HepG2 (cell line): ENCODE results near the gene NFKB2. TPM values are rescaled to one million over a fixed set of nuclear protein-coding genes. Genes with fewer than 3 reads are reported as not detected.

Experiments used
- ARNT ChIP-seq: fragments of 450-650 bp; IDR thresholded peaks from 2 replicates; pipeline ENCODE4 v1.6.1; 2017
- BHLHE40 ChIP-seq: IDR thresholded peaks from 2 replicates; pipeline ENCODE4 v1.6.1; 2011; ENCODE audit warnings: low read length, improper control_type of control experiment
- GATAD1 ChIP-seq: IDR thresholded peaks from 2 replicates; pipeline ENCODE4 v1.6.1; 2016; ENCODE audit warnings: missing genetic modification reagents, missing compliant biosample characterization
- KMT2B ChIP-seq: IDR thresholded peaks from 2 replicates; pipeline ENCODE4 v1.6.1; 2016; ENCODE audit warnings: missing genetic modification reagents, missing compliant biosample characterization
- MAFK ChIP-seq, 2 experiments: IDR thresholded peaks in 1 of 2; conservative IDR thresholded peaks in 1 of 2; 2 replicates each; pipeline ENCODE4 v1.6.1; 2011; ENCODE audit warnings: improper control_type of control experiment in 2 of 2, low read length in 2 of 2
- RCOR2 ChIP-seq: IDR thresholded peaks from 2 replicates; pipeline ENCODE4 v1.6.1; 2016; ENCODE audit warnings: missing biosample characterization, missing genetic modification reagents
- REL ChIP-seq: sonication (generic); formaldehyde crosslinking; conservative IDR thresholded peaks from 2 replicates; pipeline ENCODE4 v1.8.0; 2022; ENCODE audit warnings: mild to moderate bottlenecking, missing genetic modification reagents, moderate library complexity
- RFXAP ChIP-seq: sonication (generic); formaldehyde crosslinking; IDR thresholded peaks from 2 replicates; pipeline ENCODE4 v1.4.0; 2020; ENCODE audit warnings: missing genetic modification reagents, borderline replicate concordance
- SP5 ChIP-seq: IDR thresholded peaks from 2 replicates; pipeline ENCODE4 v1.6.1; 2016; ENCODE audit warnings: low read depth, borderline replicate concordance
- ZFAT ChIP-seq: sonication (generic); formaldehyde crosslinking; conservative IDR thresholded peaks from 2 replicates; pipeline ENCODE4 v1.8.1; 2023; ENCODE audit warnings: missing genetic modification reagents, inconsistent platforms
- ZNF343 ChIP-seq: sonication (generic); formaldehyde crosslinking; IDR thresholded peaks from 2 replicates; pipeline ENCODE4 v1.4.0; 2020; ENCODE audit warnings: mild to moderate bottlenecking, missing genetic modification reagents
- polyA plus RNA-seq, 8 experiments: library from polyadenylated mRNA; depleted of rRNA in 3 of 8; stranded (reverse) in 7 of 8; unstranded in 1 of 8; fragments of >200 nt; fragmentation: Illumina TruSeq in 4 of 8; extraction: Trizol in 4 of 8; gene quantifications; 2 replicates each; pipeline versions ENCODE4 v1.2.1 to v1.2.3, GENCODE V29; 2011 to 2016; ENCODE audit warnings: low read depth in 4 of 8, missing spikeins in 1 of 8, mixed read lengths in 1 of 8; ENCODE audit not compliant: insufficient read depth in 1 of 8
- total RNA-seq, 5 experiments: library from RNA; depleted of rRNA; stranded (reverse); fragments of >200 nt; fragmentation: Illumina TruSeq; extraction: Trizol; gene quantifications; 2 replicates each; pipeline ENCODE4 v1.2.3, GENCODE V29; 2016; ENCODE audit warnings: low read depth in 1 of 5
- TF ChIP-seq, protein P1 (sequence below): sonication (generic); formaldehyde crosslinking; IDR thresholded peaks from 2 replicates; pipeline ENCODE4 v1.4.0; 2020; ENCODE audit warnings: mild to moderate bottlenecking, missing genetic modification reagents, borderline replicate concordance
- TF ChIP-seq, protein P2 (sequence below): sonication (generic); formaldehyde crosslinking; IDR thresholded peaks from 2 replicates; pipeline ENCODE4 v1.8.0; 2022; ENCODE audit warnings: mild to moderate bottlenecking, missing genetic modification reagents, borderline replicate concordance
- TF ChIP-seq, protein P3 (sequence below): sonication (generic); formaldehyde crosslinking; IDR thresholded peaks from 2 replicates; pipeline ENCODE4 v1.4.0; 2020; ENCODE audit warnings: missing genetic modification reagents, borderline replicate concordance
- TF ChIP-seq, protein P4 (sequence below): IDR thresholded peaks from 2 replicates; pipeline ENCODE4 v1.6.1; 2016; ENCODE audit warnings: low read depth, missing genetic modification reagents, missing compliant biosample characterization

The NFKB2 gene
- total and polyA plus RNA-seq, 2 of the 13 experiments (the other 11 are each of a cell fraction or from before 2014, with no cell fraction given): 7.7 to 12.5 TPM

DNA sequence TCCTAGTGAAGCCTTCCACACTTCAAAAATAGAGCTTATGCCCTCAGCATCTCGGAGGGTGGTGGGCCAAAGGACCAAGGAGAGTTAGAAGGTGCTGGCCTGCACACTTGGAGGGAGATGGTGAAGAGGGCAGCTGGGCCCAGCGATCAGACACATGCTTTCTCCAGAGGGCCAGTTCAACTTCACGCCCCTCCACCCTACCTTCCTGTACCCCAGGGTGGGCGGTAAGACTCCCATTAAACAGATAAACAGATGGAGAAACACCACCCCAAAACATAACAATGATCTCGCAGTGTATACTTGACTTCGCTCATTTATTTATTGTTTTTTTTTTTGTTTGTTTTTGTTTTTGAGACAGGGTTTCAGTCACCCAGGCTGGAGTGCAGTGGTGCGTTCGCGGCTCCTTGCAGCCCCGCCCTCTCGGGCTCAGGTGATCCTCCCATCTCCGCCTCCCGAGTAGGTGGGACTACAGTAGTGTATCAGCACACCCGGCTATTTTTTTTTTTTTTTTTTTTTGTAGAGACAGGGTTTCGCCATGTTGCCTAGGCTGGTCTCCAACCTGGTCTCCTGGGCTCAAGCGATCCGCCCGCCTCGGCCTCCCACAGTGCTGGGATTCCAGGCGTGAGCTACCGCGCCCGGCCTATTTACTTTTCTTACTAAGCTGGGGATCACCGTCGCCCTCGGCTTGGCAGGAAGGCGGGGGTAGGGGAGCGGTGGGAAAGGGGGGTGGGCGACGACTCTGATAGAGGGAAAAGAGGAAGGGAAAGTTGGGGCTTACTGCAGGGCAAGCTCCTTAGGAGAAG, 54.0 kb downstream of the NFKB2 start (continued):
- TF ChIP-seq MAFK (conservative IDR thresholded peaks at IDR 0.05 in 1 of 2, IDR thresholded peaks at IDR 0.05 in 1 of 2; ENCODE audit: low read length in 2 of 2): no peak
- no peak for TF ChIP-seq RCOR2 (CRISPR knock-in tag)
- TF ChIP-seq ZFAT (CRISPR knock-in tag): no peak
- no peak for TF ChIP-seq GATAD1 (CRISPR knock-in tag)
- no peak for TF ChIP-seq ARNT
- TF ChIP-seq, protein P1, sequence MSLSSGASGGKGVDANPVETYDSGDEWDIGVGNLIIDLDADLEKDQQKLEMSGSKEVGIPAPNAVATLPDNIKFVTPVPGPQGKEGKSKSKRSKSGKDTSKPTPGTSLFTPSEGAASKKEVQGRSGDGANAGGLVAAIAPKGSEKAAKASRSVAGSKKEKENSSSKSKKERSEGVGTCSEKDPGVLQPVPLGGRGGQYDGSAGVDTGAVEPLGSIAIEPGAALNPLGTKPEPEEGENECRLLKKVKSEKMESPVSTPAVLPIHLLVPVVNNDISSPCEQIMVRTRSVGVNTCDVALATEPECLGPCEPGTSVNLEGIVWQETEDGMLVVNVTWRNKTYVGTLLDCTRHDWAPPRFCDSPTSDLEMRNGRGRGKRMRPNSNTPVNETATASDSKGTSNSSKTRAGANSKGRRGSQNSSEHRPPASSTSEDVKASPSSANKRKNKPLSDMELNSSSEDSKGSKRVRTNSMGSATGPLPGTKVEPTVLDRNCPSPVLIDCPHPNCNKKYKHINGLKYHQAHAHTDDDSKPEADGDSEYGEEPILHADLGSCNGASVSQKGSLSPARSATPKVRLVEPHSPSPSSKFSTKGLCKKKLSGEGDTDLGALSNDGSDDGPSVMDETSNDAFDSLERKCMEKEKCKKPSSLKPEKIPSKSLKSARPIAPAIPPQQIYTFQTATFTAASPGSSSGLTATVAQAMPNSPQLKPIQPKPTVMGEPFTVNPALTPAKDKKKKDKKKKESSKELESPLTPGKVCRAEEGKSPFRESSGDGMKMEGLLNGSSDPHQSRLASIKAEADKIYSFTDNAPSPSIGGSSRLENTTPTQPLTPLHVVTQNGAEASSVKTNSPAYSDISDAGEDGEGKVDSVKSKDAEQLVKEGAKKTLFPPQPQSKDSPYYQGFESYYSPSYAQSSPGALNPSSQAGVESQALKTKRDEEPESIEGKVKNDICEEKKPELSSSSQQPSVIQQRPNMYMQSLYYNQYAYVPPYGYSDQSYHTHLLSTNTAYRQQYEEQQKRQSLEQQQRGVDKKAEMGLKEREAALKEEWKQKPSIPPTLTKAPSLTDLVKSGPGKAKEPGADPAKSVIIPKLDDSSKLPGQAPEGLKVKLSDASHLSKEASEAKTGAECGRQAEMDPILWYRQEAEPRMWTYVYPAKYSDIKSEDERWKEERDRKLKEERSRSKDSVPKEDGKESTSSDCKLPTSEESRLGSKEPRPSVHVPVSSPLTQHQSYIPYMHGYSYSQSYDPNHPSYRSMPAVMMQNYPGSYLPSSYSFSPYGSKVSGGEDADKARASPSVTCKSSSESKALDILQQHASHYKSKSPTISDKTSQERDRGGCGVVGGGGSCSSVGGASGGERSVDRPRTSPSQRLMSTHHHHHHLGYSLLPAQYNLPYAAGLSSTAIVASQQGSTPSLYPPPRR: no peak
- TF ChIP-seq ZNF343 (CRISPR knock-in tag): no peak
- TF ChIP-seq SP5: peak; percentile 41; the same call in 1 of the 2 replicates
- 0 out of 2 replicates have a peak, but pooled peaks have one; percentile 8 for TF ChIP-seq KMT2B (CRISPR knock-in tag)
- TF ChIP-seq, protein P2, sequence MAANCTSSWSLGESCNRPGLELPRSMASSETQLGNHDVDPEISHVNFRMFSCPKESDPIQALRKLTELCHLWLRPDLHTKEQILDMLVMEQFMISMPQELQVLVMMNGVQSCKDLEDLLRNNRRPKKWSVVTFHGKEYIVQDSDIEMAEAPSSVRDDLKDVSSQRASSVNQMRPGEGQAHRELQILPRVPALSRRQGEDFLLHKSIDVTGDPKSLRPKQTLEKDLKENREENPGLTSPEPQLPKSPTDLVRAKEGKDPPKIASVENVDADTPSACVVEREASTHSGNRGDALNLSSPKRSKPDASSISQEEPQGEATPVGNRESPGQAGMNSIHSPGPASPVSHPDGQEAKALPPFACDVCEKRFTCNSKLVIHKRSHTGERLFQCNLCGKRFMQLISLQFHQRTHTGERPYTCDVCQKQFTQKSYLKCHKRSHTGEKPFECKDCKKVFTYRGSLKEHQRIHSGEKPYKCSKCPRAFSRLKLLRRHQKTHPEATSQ (CRISPR knock-in tag): no peak
- no peak for TF ChIP-seq REL (CRISPR knock-in tag)
- TF ChIP-seq, protein P3, sequence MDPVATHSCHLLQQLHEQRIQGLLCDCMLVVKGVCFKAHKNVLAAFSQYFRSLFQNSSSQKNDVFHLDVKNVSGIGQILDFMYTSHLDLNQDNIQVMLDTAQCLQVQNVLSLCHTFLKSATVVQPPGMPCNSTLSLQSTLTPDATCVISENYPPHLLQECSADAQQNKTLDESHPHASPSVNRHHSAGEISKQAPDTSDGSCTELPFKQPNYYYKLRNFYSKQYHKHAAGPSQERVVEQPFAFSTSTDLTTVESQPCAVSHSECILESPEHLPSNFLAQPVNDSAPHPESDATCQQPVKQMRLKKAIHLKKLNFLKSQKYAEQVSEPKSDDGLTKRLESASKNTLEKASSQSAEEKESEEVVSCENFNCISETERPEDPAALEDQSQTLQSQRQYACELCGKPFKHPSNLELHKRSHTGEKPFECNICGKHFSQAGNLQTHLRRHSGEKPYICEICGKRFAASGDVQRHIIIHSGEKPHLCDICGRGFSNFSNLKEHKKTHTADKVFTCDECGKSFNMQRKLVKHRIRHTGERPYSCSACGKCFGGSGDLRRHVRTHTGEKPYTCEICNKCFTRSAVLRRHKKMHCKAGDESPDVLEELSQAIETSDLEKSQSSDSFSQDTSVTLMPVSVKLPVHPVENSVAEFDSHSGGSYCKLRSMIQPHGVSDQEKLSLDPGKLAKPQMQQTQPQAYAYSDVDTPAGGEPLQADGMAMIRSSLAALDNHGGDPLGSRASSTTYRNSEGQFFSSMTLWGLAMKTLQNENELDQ: no peak
- TF ChIP-seq RFXAP: no peak
- TF ChIP-seq, protein P4, sequence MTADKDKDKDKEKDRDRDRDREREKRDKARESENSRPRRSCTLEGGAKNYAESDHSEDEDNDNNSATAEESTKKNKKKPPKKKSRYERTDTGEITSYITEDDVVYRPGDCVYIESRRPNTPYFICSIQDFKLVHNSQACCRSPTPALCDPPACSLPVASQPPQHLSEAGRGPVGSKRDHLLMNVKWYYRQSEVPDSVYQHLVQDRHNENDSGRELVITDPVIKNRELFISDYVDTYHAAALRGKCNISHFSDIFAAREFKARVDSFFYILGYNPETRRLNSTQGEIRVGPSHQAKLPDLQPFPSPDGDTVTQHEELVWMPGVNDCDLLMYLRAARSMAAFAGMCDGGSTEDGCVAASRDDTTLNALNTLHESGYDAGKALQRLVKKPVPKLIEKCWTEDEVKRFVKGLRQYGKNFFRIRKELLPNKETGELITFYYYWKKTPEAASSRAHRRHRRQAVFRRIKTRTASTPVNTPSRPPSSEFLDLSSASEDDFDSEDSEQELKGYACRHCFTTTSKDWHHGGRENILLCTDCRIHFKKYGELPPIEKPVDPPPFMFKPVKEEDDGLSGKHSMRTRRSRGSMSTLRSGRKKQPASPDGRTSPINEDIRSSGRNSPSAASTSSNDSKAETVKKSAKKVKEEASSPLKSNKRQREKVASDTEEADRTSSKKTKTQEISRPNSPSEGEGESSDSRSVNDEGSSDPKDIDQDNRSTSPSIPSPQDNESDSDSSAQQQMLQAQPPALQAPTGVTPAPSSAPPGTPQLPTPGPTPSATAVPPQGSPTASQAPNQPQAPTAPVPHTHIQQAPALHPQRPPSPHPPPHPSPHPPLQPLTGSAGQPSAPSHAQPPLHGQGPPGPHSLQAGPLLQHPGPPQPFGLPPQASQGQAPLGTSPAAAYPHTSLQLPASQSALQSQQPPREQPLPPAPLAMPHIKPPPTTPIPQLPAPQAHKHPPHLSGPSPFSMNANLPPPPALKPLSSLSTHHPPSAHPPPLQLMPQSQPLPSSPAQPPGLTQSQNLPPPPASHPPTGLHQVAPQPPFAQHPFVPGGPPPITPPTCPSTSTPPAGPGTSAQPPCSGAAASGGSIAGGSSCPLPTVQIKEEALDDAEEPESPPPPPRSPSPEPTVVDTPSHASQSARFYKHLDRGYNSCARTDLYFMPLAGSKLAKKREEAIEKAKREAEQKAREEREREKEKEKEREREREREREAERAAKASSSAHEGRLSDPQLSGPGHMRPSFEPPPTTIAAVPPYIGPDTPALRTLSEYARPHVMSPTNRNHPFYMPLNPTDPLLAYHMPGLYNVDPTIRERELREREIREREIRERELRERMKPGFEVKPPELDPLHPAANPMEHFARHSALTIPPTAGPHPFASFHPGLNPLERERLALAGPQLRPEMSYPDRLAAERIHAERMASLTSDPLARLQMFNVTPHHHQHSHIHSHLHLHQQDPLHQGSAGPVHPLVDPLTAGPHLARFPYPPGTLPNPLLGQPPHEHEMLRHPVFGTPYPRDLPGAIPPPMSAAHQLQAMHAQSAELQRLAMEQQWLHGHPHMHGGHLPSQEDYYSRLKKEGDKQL (CRISPR knock-in tag): no peak
- no peak for TF ChIP-seq BHLHE40
